KMS-11 (cell line): Measurements from ENCODE around the gene MRAP2.

Experiments used
- H2AFZ ChIP-seq: fragments of 200-600 bp; sonication (generic); 2 replicates; pipeline ENCODE4 v1.6.1; 2016; ENCODE audit warnings: antibody characterized with exemption, mixed run types, low read depth
- H3K27ac ChIP-seq: fragments of 200-600 bp; sonication (generic); 2 replicates; pipeline ENCODE4 v1.6.1; 2016; ENCODE audit warnings: mild to moderate bottlenecking, mixed run types
- H3K27me3 ChIP-seq: fragments of 200-600 bp; sonication (generic); 2 replicates; pipeline ENCODE4 v1.6.1; 2017; ENCODE audit warnings: mild to moderate bottlenecking, low read depth, mixed run types, moderate library complexity; ENCODE audit not compliant: insufficient read depth
- H3K36me3 ChIP-seq: fragments of 200-600 bp; sonication (generic); 2 replicates; pipeline ENCODE4 v1.6.1; 2017; ENCODE audit warnings: mild to moderate bottlenecking, mixed run types; ENCODE audit not compliant: insufficient read depth
- H3K4me1 ChIP-seq: fragments of 200-600 bp; sonication (generic); 2 replicates; pipeline ENCODE4 v1.6.1; 2016; ENCODE audit warnings: mild to moderate bottlenecking, low read depth, mixed run types; ENCODE audit not compliant: poor library complexity, severe bottlenecking
- H3K4me2 ChIP-seq: fragments of 200-600 bp; sonication (generic); 2 replicates; pipeline ENCODE4 v1.7.0; 2016; ENCODE audit warnings: mild to moderate bottlenecking, mixed run types
- H3K4me3 ChIP-seq: fragments of 200-600 bp; sonication (generic); IDR thresholded peaks from 2 replicates; pipeline ENCODE4 v1.6.1; 2017; ENCODE audit warnings: low read depth, low read length, mixed read lengths; ENCODE audit not compliant: insufficient read depth
- H3K79me2 ChIP-seq: fragments of 200-600 bp; sonication (generic); 2 replicates; pipeline ENCODE4 v1.6.1; 2016; ENCODE audit warnings: low read depth, mixed run types; ENCODE audit not compliant: insufficient read depth
- H3K9ac ChIP-seq: fragments of 200-600 bp; sonication (generic); 2 replicates; pipeline ENCODE4 v1.6.1; 2016; ENCODE audit warnings: mild to moderate bottlenecking, mixed run types
- H4K20me1 ChIP-seq: fragments of 200-600 bp; sonication (generic); 2 replicates; pipeline ENCODE4 v1.6.1; 2016; ENCODE audit warnings: mild to moderate bottlenecking, mixed run types; ENCODE audit not compliant: insufficient read depth
- CTCF ChIP-seq: fragments of 200-600 bp; sonication (generic); conservative IDR thresholded peaks from 2 replicates; pipeline ENCODE4 v1.6.1; 2017; ENCODE audit warnings: low read depth, mild to moderate bottlenecking, antibody characterized with exemption, low read length, moderate library complexity, mixed read lengths

MRAP2 gene

GRCh38 chr6:84017709-84018452 is 15.7 kb upstream of the MRAP2 start:
- Histone ChIP-seq H2AFZ (no peak overlapping the region), H3K36me3 (no peaks in the 10 kb centered on the region), H3K9ac (no peak overlapping the region), H3K4me1 (no peaks in the 10 kb centered on the region), H3K27me3 (no peaks in the 10 kb centered on the region), H3K27ac (no peak overlapping the region), H3K79me2 (no peaks in the 10 kb centered on the region), H3K4me2 (no peak overlapping the region), H4K20me1 (no peaks in the 10 kb centered on the region), H3K4me3 (no peak overlapping the region)
- TF ChIP-seq CTCF, result no peak

- Histone ChIP-seq H3K4me1 (no peaks in the 10 kb centered on the region), H3K4me2 (no peak overlapping the region), H3K27me3 (no peaks in the 10 kb centered on the region), H3K79me2 (no peaks in the 10 kb centered on the region), H3K4me3 (no peak overlapping the region), H3K9ac (no peak overlapping the region), H4K20me1 (no peaks in the 10 kb centered on the region), H2AFZ (no peak overlapping the region), H3K36me3 (no peaks in the 10 kb centered on the region), H3K27ac (no peak overlapping the region)
- TF ChIP-seq CTCF, result no peak
Measured at GRCh38 chr6:84018453-84019061, 15.0 kb upstream of the MRAP2 start.

- TF ChIP-seq CTCF, result no peak
- no peak overlapping the region for H3K27ac ChIP-seq
- H3K4me3 ChIP-seq, result no peak overlapping the region
- H4K20me1 ChIP-seq, result no peaks in the 10 kb centered on the region
- H3K4me2 ChIP-seq, result no peak overlapping the region
- no peaks in the 10 kb centered on the region for H3K4me1 ChIP-seq
- no peak overlapping the region for H2AFZ ChIP-seq
- H3K27me3 ChIP-seq, result no peaks in the 10 kb centered on the region
- H3K36me3 ChIP-seq, result no peaks in the 10 kb centered on the region
- H3K79me2 ChIP-seq, result no peaks in the 10 kb centered on the region
- H3K9ac ChIP-seq, result no peak overlapping the region
Measured at GRCh38 chr6:84019141-84019841, 14.3 kb upstream of the MRAP2 start.

GRCh38 chr6:84019842-84020211 is 13.7 kb upstream of the MRAP2 start:
- Histone ChIP-seq H2AFZ (no peak overlapping the region), H4K20me1 (no peaks in the 10 kb centered on the region), H3K4me2 (no peak overlapping the region), H3K79me2 (no peaks in the 10 kb centered on the region), H3K27ac (no peak overlapping the region), H3K9ac (no peak overlapping the region), H3K27me3 (no peaks in the 10 kb centered on the region), H3K36me3 (no peaks in the 10 kb centered on the region), H3K4me1 (no peaks in the 10 kb centered on the region), H3K4me3 (no peak overlapping the region)
- TF ChIP-seq CTCF, result no peak
